Suppressor macrophage treated with lipopolysaccharide for 1 hour (primary cell): ENCODE measurements around the gene MAGEB17.

Source experiments
- DNase-seq, 3 donors: peaks; one replicate each; pipeline ENCODE4 v3.0.0-alpha.2; 2020 to 2022

Gene MAGEB17

GRCh38 chrX:16212024-16212423 is 44.7 kb downstream of the MAGEB17 start:
- peak in 1 of 3 donors; percentile 8 for DNase-seq

GRCh38 chrX:16212436-16212835 is 45.2 kb downstream of the MAGEB17 start:
- peak; percentile 14 to 29 (median 23) for DNase-seq

- DNase-seq, result no peak
These were observed 46.7 kb downstream of the MAGEB17 start for GRCh38 chrX:16213961-16214360.

- DNase-seq, result no peak
These were observed 48.4 kb downstream of the MAGEB17 start for GRCh38 chrX:16215660-16216059.
